Adipose tissue (tissue), 3 donors: Measurements from ENCODE around the gene SFTPD. TPM values are rescaled to one million over a fixed set of nuclear protein-coding genes. Genes with fewer than 3 reads are reported as not detected.
"Not testable (repeated sequence)": the region's sequence is repeated elsewhere in the genome, so short reads cannot be mapped to it uniquely, and the experiment has no call there.

ENCODE experiments used
- H3K27ac ChIP-seq: one replicate; pipeline ENCODE4 v1.5.1; 2013; ENCODE audit warnings: low read depth, low read length
- WGBS, 3 donors: extraction: QIAGEN DNeasy Blood & Tissue Kit; methylation state at CpG; one replicate each; pipeline ENCODE4 v1.1.7; 2013; 5-methylcytosine and 5-hydroxymethylcytosine counted together
- polyA plus RNA-seq, 3 donors: library from polyadenylated mRNA; stranded (reverse); fragments of 200-250 nt; gene quantifications; one replicate each; pipeline ENCODE4 v1.2.3, GENCODE V29; 2013
- donor health status: healthy with polysubstance abuse.
- donor health status: Bipolar disorder and iron deficiency.
- donor health status: healthy.

SFTPD gene
- polyA plus RNA-seq, result 1 to 10 TPM in 1 of 3 donors, under 1 TPM in 2; 0.45 to 1.2 (median 0.48) TPM

GRCh38 chr10:79948976-79949722, at the start of gene SFTPD:
Gene SFTPD (minus strand): TSS chr10:79949105. CDS start chr10:79946659, 2,446 bp downstream.
- H3K27ac ChIP-seq, result no peak within 1 kb of the TSS
- whole genome bisulfite sequencing, 3 donors, result 53 to 63% (median 61%) methylated on average over 3 of the region's 3 CpGs

- WGBS, 3 donors, result 21 to 61% (median 56%) methylated on average over 1 of the region's 1 CpG
- H3K27ac ChIP-seq, result no peak overlapping the region
These were observed 47.2 kb upstream of the SFTPD start for GRCh38 chr10:79995979-79996634.

GRCh38 chr10:79994556-79994955, 45.7 kb upstream of the SFTPD start:
- no peak overlapping the region for H3K27ac ChIP-seq
- 64 to 86% (median 79%) methylated on average over 5 of the region's 5 CpGs for WGBS, 3 donors

GRCh38 chr10:79988199-79988598, 39.3 kb upstream of the SFTPD start:
- H3K27ac ChIP-seq, result not testable (repeated sequence)
- WGBS, 3 donors, result 80 to 84% (median 81%) methylated on average over 2 of the region's 2 CpGs

- not testable (repeated sequence) for H3K27ac ChIP-seq
- 68 to 77% (median 69%) methylated on average over 2 of the region's 2 CpGs for WGBS, 3 donors
These were observed 37.8 kb upstream of the SFTPD start for GRCh38 chr10:79986661-79987060.

GRCh38 chr10:79985481-79986072, 36.7 kb upstream of the SFTPD start:
- 76 to 86% (median 83%) methylated on average over 3 of the region's 3 CpGs for WGBS, 3 donors
- no peak overlapping the region for H3K27ac ChIP-seq

GRCh38 chr10:79984851-79985250, 35.9 kb upstream of the SFTPD start:
- H3K27ac ChIP-seq, result no peak overlapping the region
- 72 to 73% (median 72%) methylated on average over 9 of the region's 9 CpGs for WGBS, 3 donors

- H3K27ac ChIP-seq, result no peak overlapping the region
- 36 to 49% (median 37%) methylated on average over 39 to 40 of the region's 40 CpGs for WGBS, 3 donors
These were observed 34.5 kb upstream of the SFTPD start for GRCh38 chr10:79983286-79983909.

- no peak overlapping the region for H3K27ac ChIP-seq
- WGBS, 3 donors, result 23 to 45% (median 23%) methylated on average over 11 of the region's 11 CpGs
These were observed 34.0 kb upstream of the SFTPD start for GRCh38 chr10:79982861-79983260.

- H3K27ac ChIP-seq, result no peak overlapping the region
- 3 to 8% (median 4%) methylated on average over 25 of the region's 25 CpGs for WGBS, 3 donors
These were observed 33.5 kb upstream of the SFTPD start for GRCh38 chr10:79982362-79982800.

GRCh38 chr10:79981450-79982361, 32.8 kb upstream of the SFTPD start:
- WGBS, 3 donors, result 0 to 1% (median 1%) methylated on average over 67 to 89 of the region's 89 CpGs
- H3K27ac ChIP-seq, result no peak overlapping the region

GRCh38 chr10:79980711-79981110, 31.8 kb upstream of the SFTPD start:
- no peak overlapping the region for H3K27ac ChIP-seq
- 39 to 94% (median 88%) methylated on average over 3 of the region's 3 CpGs for WGBS, 3 donors

GRCh38 chr10:79979976-79980687, 31.2 kb upstream of the SFTPD start:
- no peak overlapping the region for H3K27ac ChIP-seq
- 61 to 88% (median 84%) methylated on average over 2 of the region's 2 CpGs for WGBS, 3 donors

GRCh38 chr10:79979310-79979975, 30.5 kb upstream of the SFTPD start:
- no peak overlapping the region for H3K27ac ChIP-seq
- 59 to 92% (median 74%) methylated on average over 3 of the region's 3 CpGs for WGBS, 3 donors

- 79 to 85% (median 83%) methylated on average over 2 of the region's 2 CpGs for WGBS, 3 donors
- no peak overlapping the region for H3K27ac ChIP-seq
These were observed 28.1 kb upstream of the SFTPD start for GRCh38 chr10:79976999-79977398.

- H3K27ac ChIP-seq, result no peak overlapping the region
These were observed 21.2 kb upstream of the SFTPD start for GRCh38 chr10:79970062-79970461.

- WGBS, 3 donors, result 60 to 83% (median 63%) methylated on average over 5 of the region's 5 CpGs
- H3K27ac ChIP-seq, result no peak overlapping the region
These were observed 999 bp downstream of the SFTPD start for GRCh38 chr10:79947787-79948424.
